Endodermal cell (in vitro differentiated cells): ENCODE data around the gene ZNF860. TPM values are rescaled to one million over a fixed set of nuclear protein-coding genes. Genes with fewer than 3 reads are reported as not detected.

Source experiments
- DNase-seq: peaks from one replicate; pipeline ENCODE4 v3.0.0-alpha.2; 2017
- H3K27ac ChIP-seq: 2 replicates; pipeline ENCODE4 v1.5.1; 2013; ENCODE audit warnings: mild to moderate bottlenecking, low read depth, low read length, moderate library complexity
- H3K27me3 ChIP-seq: 2 replicates; pipeline ENCODE4 v1.6.1; 2013; ENCODE audit warnings: mild to moderate bottlenecking, low read length, moderate library complexity; ENCODE audit not compliant: insufficient read depth, control insufficient read depth, poor library complexity, severe bottlenecking
- H3K36me3 ChIP-seq: 2 replicates; pipeline ENCODE4 v1.7.0; 2013; ENCODE audit warnings: mild to moderate bottlenecking, low read length, moderate library complexity; ENCODE audit not compliant: control insufficient read depth, insufficient read depth
- H3K4me1 ChIP-seq: one replicate; pipeline ENCODE4 v1.7.0; 2013; ENCODE audit warnings: low read length; ENCODE audit not compliant: control insufficient read depth, insufficient read depth
- H3K4me3 ChIP-seq: 2 replicates; pipeline ENCODE4 v1.5.1; 2013; ENCODE audit warnings: mild to moderate bottlenecking, low read length, moderate library complexity
- H3K9ac ChIP-seq: 2 replicates; pipeline ENCODE4 v1.6.1; 2013; ENCODE audit warnings: mild to moderate bottlenecking, low read length, moderate library complexity; ENCODE audit not compliant: poor library complexity, severe bottlenecking; ENCODE audit errors: extremely low read depth
- H3K9me3 ChIP-seq: 2 replicates; pipeline ENCODE4 v1.6.1; 2013; ENCODE audit warnings: mild to moderate bottlenecking, low read length, moderate library complexity; ENCODE audit not compliant: control insufficient read depth
- H3K27ac Mint-ChIP-seq: 2 replicates; pipeline ENCODE4 v1.8.0; 2020; ENCODE audit warnings: mixed read lengths
- H3K27me3 Mint-ChIP-seq: 2 replicates; pipeline ENCODE4 v1.8.0; 2021; ENCODE audit warnings: mild to moderate bottlenecking, mixed read lengths; ENCODE audit not compliant: insufficient read depth
- H3K36me3 Mint-ChIP-seq: 2 replicates; pipeline ENCODE4 v1.8.0; 2020; ENCODE audit warnings: low read depth, mixed read lengths
- H3K4me1 Mint-ChIP-seq: 2 replicates; pipeline ENCODE4 v1.8.0; 2020; ENCODE audit warnings: mixed read lengths
- H3K4me3 Mint-ChIP-seq: 2 replicates; pipeline ENCODE4 v1.8.0; 2020; ENCODE audit warnings: mild to moderate bottlenecking, moderate library complexity, mixed read lengths
- H3K9me3 Mint-ChIP-seq: 2 replicates; pipeline ENCODE4 v1.8.0; 2020; ENCODE audit warnings: mild to moderate bottlenecking, mixed read lengths
- WGBS, 2 experiments: methylation state at CpG; one replicate each; pipeline versions ENCODE4 v1.1.5 to v1.1.7; 2013; ENCODE audit warnings: missing lambda C conversion rate in 2 of 2, mixed read lengths in 1 of 2; ENCODE audit not compliant: insufficient coverage in 1 of 2, insufficient read length in 1 of 2; 5-methylcytosine and 5-hydroxymethylcytosine counted together
- total RNA-seq, 2 donors: library from RNA; stranded (reverse); fragmentation: NEBNext Ultra II Directional in 1 of 2; extraction: Animal tissue kit (Norgen Biotek cat#: 25700) in 1 of 2; gene quantifications; 2 replicates in 1 of 2; 3 replicates in 1 of 2; pipeline ENCODE4 v1.2.1, GENCODE V29; 2021
- TF ChIP-seq, protein P1 (sequence below): fragments of 200-600 bp; sonication (generic); conservative IDR thresholded peaks from 2 replicates; pipeline ENCODE4 v1.5.0; 2021; ENCODE audit warnings: antibody characterized with exemption, mild to moderate bottlenecking

The ZNF860 gene
- total RNA-seq, 2 donors from 2014 or later = 0.49 to 1.8 TPM

DNA sequence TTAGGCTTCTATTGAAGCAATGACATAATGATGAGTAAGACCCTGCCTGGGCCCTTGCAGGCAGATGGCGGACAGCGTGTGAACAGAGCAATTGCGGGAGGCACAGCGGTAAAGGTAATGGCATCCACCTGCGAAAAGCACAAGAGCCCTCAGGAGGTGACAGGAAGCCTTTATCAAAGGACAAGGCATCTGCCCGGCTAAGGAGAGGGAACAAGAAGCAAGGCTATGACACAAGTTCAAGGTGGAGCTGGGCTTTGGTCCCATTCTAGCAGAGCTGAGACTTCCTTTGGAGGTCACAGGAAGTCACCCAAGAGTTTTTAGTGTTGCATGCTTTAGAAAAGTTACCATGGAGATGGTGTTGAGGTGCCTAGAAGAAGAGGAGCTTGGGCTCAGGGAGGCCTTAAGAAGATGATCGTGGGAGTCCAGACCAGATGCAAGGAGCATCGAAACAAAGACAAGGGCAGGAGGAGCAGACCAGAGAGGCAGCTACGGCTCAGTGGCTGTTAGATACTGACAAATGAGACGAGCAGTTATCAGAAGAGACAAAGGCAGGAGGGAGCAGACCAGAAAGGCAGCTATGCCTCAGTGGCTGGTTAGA is 35.0 kb upstream of the ZNF860 start:
- Mint-ChIP-seq H3K27me3 (no peaks in the 10 kb centered on the region), H3K4me1 (peaks cover 15% of the 10 kb centered on the region), H3K9me3 (peaks cover 9% of the 10 kb centered on the region), H3K4me3 (no peak overlapping the region), H3K27ac (no peak overlapping the region), H3K36me3 (peaks cover 6% of the 10 kb centered on the region)
- no peak for DNase-seq
- Histone ChIP-seq H3K9me3 (peaks cover 14% of the 10 kb centered on the region), H3K4me1 (no peaks in the 10 kb centered on the region), H3K4me3 (no peak overlapping the region), H3K27ac (no peak overlapping the region), H3K27me3 (no peaks in the 10 kb centered on the region), H3K9ac (no peak overlapping the region), H3K36me3 (no peaks in the 10 kb centered on the region)
- 94 to 97% methylated on average over 10 of the region's 10 CpGs for WGBS, 2 experiments
- TF ChIP-seq, protein P1, sequence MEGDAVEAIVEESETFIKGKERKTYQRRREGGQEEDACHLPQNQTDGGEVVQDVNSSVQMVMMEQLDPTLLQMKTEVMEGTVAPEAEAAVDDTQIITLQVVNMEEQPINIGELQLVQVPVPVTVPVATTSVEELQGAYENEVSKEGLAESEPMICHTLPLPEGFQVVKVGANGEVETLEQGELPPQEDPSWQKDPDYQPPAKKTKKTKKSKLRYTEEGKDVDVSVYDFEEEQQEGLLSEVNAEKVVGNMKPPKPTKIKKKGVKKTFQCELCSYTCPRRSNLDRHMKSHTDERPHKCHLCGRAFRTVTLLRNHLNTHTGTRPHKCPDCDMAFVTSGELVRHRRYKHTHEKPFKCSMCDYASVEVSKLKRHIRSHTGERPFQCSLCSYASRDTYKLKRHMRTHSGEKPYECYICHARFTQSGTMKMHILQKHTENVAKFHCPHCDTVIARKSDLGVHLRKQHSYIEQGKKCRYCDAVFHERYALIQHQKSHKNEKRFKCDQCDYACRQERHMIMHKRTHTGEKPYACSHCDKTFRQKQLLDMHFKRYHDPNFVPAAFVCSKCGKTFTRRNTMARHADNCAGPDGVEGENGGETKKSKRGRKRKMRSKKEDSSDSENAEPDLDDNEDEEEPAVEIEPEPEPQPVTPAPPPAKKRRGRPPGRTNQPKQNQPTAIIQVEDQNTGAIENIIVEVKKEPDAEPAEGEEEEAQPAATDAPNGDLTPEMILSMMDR = no peak

GRCh38 chr3:31947162-31947561 is 34.4 kb upstream of the ZNF860 start:
- no peaks in the 10 kb centered on the region for H3K27me3 ChIP-seq
- H3K4me3 ChIP-seq = no peak overlapping the region
- no peak overlapping the region for H3K27ac ChIP-seq
- no peak overlapping the region for H3K9ac ChIP-seq
- Mint-ChIP-seq H3K4me1 (peaks cover 13% of the 10 kb centered on the region), H3K27me3 (no peaks in the 10 kb centered on the region), H3K4me3 (no peak overlapping the region), H3K27ac (no peak overlapping the region), H3K36me3 (peaks cover 6% of the 10 kb centered on the region), H3K9me3 (peaks cover 9% of the 10 kb centered on the region)
- H3K4me1 ChIP-seq = no peaks in the 10 kb centered on the region
- H3K36me3 ChIP-seq = no peaks in the 10 kb centered on the region
- TF ChIP-seq, protein P1 = no peak
- DNase-seq = no peak
- peaks cover 14% of the 10 kb centered on the region for H3K9me3 ChIP-seq
- 90 to 100% methylated on average over 4 of the region's 4 CpGs for WGBS, 2 experiments

DNA sequence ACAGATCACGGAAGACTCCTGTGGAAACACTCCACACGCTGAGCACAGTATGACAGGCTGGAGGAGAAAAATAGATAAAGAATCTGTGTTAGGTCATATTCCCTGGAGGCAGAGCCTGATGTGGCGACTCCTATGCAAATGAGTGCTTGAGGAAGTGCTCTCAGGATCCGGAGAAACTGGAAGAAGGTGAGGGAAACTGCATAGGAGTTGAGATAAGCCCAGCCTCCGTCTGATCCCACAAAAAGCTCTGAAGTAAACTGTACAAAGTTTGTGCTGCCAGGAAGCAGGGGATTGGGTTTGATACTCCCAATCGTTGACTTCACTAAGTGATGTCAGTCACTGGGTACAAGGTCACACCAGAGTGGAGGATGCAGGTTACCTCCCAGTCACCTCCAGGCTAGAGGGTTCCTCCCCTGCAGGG is 33.9 kb upstream of the ZNF860 start:
- TF ChIP-seq, protein P1 = no peak
- Histone ChIP-seq H3K36me3 (no peaks in the 10 kb centered on the region), H3K4me1 (no peaks in the 10 kb centered on the region), H3K27ac (no peak overlapping the region), H3K9ac (no peak overlapping the region), H3K4me3 (no peak overlapping the region), H3K27me3 (no peaks in the 10 kb centered on the region), H3K9me3 (peaks cover 14% of the 10 kb centered on the region)
- Mint-ChIP-seq H3K27me3 (no peaks in the 10 kb centered on the region), H3K4me1 (peaks cover 15% of the 10 kb centered on the region), H3K36me3 (peaks cover 6% of the 10 kb centered on the region), H3K4me3 (no peak overlapping the region), H3K9me3 (peaks cover 9% of the 10 kb centered on the region), H3K27ac (no peak overlapping the region)
- 82 to 88% methylated on average over 5 to 6 of the region's 6 CpGs for WGBS, 2 experiments
- no peak for DNase-seq
